ENCODE measurements around the gene WDR37.
"Not testable (repeated sequence)": the region's sequence is repeated elsewhere in the genome, so short reads cannot be mapped to it uniquely, and the experiment has no call there.

Gene WDR37

DNA sequence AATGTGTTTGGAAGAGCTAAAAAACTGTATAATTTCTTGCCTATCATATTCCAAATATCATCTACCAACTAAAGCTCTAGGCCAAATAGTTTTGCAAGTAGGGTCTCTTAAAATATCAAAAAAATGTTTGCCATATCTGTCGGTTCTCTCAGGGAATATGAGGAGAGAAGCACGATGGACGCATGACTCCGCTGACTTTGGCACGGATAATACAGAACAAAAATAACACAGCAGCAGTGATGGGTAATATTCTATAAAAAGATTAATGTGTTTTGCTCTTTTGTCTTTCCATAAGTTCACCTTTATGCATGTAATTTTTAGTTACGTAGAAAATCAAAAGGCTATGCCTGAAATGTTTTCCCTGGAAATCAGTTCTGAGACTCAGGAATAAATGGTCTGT is 29.6 kb upstream of the WDR37 start:
- no peaks in the 10 kb centered on the region for H3K36me3 ChIP-seq (ENCODE audit: insufficient read depth, low read length)
- no peak overlapping the region for H3K4me3 ChIP-seq (ENCODE audit: low read length)
- H2AFZ ChIP-seq (ENCODE audit: low read depth, low read length): no peak overlapping the region
- H3K4me1 ChIP-seq (ENCODE audit: insufficient read depth, low read length): no peaks in the 10 kb centered on the region
- H3K9me3 ChIP-seq (ENCODE audit: low read length): no peaks in the 10 kb centered on the region
- no peaks in the 10 kb centered on the region for H3K27me3 ChIP-seq (ENCODE audit: insufficient read depth, low read length)

DNA sequence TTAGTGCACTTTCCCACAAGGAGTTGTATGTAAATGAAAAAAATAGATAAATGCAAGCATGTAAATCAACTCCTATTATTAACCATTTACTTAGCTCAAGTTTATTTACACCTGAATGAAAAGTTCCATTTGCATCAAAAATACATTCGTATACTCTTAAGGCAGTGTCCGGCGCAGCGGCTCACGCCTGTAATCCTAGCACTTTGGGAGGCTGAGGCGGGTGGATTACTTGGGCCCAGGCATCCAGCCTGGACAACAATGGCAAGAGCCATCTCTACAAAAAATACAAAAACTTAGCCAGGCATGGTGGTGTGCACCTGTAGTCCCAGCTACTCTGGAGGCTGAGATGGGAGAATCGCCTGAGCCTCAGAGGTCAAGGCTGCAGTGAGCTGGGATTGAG is 26.3 kb upstream of the WDR37 start:
- no peaks in the 10 kb centered on the region for H3K27me3 ChIP-seq (ENCODE audit: insufficient read depth, low read length)
- no peak overlapping the region for H2AFZ ChIP-seq (ENCODE audit: low read depth, low read length)
- H3K4me3 ChIP-seq (ENCODE audit: low read length): no peak overlapping the region
- no peaks in the 10 kb centered on the region for H3K36me3 ChIP-seq (ENCODE audit: insufficient read depth, low read length)
- H3K4me1 ChIP-seq (ENCODE audit: insufficient read depth, low read length): no peaks in the 10 kb centered on the region
- H3K9me3 ChIP-seq (ENCODE audit: low read length): no peaks in the 10 kb centered on the region

DNA sequence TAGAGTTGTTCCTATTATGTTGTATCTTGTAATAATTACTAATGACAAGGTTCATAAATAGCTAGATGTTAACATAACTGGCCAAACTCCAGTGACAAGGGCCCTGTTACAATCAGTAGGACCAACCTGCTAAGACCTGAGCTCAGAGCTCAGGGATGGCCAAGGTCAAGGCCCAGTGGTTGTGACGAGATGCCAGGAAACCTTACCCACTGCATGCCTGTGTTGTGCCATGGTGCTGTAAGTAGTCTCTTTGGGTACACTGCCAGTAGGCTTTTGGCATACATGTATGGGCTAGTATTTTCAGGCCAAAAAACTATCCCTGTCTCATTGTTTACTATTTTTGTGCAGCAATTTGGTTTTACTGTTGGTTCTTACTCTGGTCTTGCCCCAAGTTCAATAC is 22.6 kb upstream of the WDR37 start:
- no peaks in the 10 kb centered on the region for H3K27me3 ChIP-seq (ENCODE audit: insufficient read depth, low read length)
- no peaks in the 10 kb centered on the region for H3K9me3 ChIP-seq (ENCODE audit: low read length)
- peaks cover 5% of the 10 kb centered on the region for H3K4me1 ChIP-seq (ENCODE audit: insufficient read depth, low read length)
- H3K36me3 ChIP-seq (ENCODE audit: insufficient read depth, low read length): peaks cover 3% of the 10 kb centered on the region
- no peak overlapping the region for H2AFZ ChIP-seq (ENCODE audit: low read depth, low read length)
- no peak overlapping the region for H3K4me3 ChIP-seq (ENCODE audit: low read length)

DNA sequence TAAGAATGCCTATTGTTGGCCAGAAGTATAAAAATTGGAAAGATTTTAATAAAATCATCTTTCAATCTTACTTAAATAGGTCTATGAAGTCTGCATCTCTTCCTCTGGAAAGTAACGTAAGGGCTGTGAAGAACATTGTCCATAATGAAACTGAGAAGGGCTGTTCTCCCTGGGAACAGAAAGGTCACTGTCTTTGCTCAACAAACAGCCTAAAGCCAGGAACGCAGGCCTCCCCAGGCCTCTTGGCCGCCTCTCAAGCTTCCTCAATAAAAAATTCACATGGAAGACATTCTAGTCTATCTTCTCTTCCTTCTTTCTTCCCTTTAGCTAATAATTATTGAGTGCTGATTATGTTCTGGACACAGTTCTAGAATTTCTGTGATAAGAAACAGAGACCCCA is 21.4 kb upstream of the WDR37 start:
- H3K9me3 ChIP-seq (ENCODE audit: low read length): no peaks in the 10 kb centered on the region
- H3K4me3 ChIP-seq (ENCODE audit: low read length): no peak overlapping the region
- no peaks in the 10 kb centered on the region for H3K27me3 ChIP-seq (ENCODE audit: insufficient read depth, low read length)
- H3K36me3 ChIP-seq (ENCODE audit: insufficient read depth, low read length): peaks cover 8% of the 10 kb centered on the region
- H2AFZ ChIP-seq (ENCODE audit: low read depth, low read length): no peak overlapping the region
- peaks cover 5% of the 10 kb centered on the region for H3K4me1 ChIP-seq (ENCODE audit: insufficient read depth, low read length)

DNA sequence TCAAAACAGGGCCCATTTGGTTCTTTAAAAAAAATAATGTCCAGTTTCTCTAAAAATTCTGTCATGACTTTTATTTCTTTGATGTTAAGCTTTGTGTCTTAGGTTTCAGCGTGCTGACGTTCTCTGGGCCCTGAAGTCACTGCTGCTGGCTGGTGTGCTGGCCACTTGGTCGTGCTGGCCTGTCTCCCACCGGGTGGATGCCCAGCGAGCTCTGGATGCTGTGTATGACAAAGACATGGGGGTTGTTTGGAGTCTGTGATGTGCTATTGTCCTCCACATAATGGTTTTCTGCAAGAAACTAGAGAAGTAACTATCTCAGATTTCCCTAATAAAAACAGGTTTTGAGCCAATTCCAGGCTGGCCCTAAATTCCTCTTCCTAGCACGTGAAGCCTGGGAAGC is 21.0 kb upstream of the WDR37 start:
- Histone ChIP-seq H3K4me3 (ENCODE audit: low read length) (no peak overlapping the region), H3K27me3 (ENCODE audit: insufficient read depth, low read length) (no peaks in the 10 kb centered on the region), H3K9me3 (ENCODE audit: low read length) (no peaks in the 10 kb centered on the region), H2AFZ (ENCODE audit: low read depth, low read length) (no peak overlapping the region), H3K4me1 (ENCODE audit: insufficient read depth, low read length) (peaks cover 5% of the 10 kb centered on the region), H3K36me3 (ENCODE audit: insufficient read depth, low read length) (peaks cover 12% of the 10 kb centered on the region)

DNA sequence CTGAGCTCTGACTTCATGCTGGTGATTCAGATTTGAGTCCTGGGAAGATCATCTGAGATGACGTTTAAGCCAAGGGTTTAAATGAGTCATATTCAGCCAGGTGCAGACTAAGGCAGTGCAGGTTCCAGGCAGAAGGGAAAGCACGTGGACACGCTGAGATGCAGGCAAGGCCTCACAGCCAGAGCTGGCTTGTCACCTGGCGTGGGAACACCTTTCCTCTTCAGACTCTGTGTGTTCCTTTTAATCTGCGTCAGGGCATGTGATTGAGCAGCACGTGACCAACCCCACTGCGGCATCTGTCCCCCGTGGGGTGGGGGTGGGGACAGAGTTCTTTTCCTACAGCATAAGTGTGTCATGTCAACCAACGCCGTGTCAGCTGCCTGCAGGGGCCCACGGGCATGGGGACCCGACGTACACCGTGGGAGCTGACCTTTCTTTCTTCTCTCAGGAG is 19.8 kb upstream of the WDR37 start:
- H3K27me3 ChIP-seq (ENCODE audit: insufficient read depth, low read length): no peaks in the 10 kb centered on the region
- H3K36me3 ChIP-seq (ENCODE audit: insufficient read depth, low read length): peaks cover 24% of the 10 kb centered on the region
- no peak overlapping the region for H2AFZ ChIP-seq (ENCODE audit: low read depth, low read length)
- H3K9me3 ChIP-seq (ENCODE audit: low read length): no peaks in the 10 kb centered on the region
- peaks cover 5% of the 10 kb centered on the region for H3K4me1 ChIP-seq (ENCODE audit: insufficient read depth, low read length)
- H3K4me3 ChIP-seq (ENCODE audit: low read length): no peak overlapping the region

DNA sequence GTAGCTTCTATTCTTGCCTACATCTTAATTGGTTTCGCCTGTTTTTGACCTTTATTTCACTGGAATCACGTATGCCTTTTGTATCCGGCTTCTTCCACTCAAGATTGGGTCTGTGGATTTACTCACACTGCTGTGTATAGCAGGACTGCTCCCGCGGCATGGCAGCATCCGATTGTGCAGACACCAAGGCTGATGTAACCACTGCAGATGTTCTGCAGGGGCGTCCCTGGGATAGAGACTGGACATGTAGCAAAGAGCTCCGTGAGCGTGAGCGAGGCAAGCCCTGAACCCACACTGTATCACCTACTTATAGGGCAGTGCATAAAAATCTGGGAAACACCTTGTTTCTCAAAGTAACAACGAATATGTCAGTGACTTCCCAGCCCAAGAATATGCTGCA is 19.1 kb upstream of the WDR37 start:
- Histone ChIP-seq H3K9me3 (ENCODE audit: low read length) (no peaks in the 10 kb centered on the region), H3K4me3 (ENCODE audit: low read length) (no peak overlapping the region), H3K27me3 (ENCODE audit: insufficient read depth, low read length) (no peaks in the 10 kb centered on the region), H2AFZ (ENCODE audit: low read depth, low read length) (no peak overlapping the region), H3K4me1 (ENCODE audit: insufficient read depth, low read length) (peaks cover 5% of the 10 kb centered on the region), H3K36me3 (ENCODE audit: insufficient read depth, low read length) (peaks cover 30% of the 10 kb centered on the region)

DNA sequence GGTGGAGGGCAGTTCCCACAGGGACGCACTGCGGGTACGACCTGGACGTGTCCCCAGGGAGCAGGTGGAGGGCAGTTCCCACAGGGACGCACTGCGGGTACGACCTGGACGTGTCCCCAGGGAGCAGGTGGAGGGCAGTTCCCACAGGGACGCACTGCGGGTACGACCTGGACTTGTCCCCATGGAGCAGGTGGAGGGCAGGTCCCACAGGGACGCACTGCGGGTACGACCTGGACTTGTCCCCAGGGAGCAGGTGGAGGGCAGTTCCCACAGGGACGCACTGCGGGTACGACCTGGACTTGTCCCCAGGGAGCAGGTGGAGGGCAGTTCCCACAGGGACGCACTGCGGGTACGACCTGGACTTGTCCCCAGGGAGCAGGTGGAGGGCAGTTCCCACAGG is 17.4 kb upstream of the WDR37 start:
- H3K4me1 ChIP-seq (ENCODE audit: insufficient read depth, low read length); H3K9me3 ChIP-seq (ENCODE audit: low read length); H2AFZ ChIP-seq (ENCODE audit: low read depth, low read length); H3K4me3 ChIP-seq (ENCODE audit: low read length); H3K27me3 ChIP-seq (ENCODE audit: insufficient read depth, low read length): not testable (repeated sequence)
- H3K36me3 ChIP-seq (ENCODE audit: insufficient read depth, low read length): peaks cover 47% of the 10 kb centered on the region

DNA sequence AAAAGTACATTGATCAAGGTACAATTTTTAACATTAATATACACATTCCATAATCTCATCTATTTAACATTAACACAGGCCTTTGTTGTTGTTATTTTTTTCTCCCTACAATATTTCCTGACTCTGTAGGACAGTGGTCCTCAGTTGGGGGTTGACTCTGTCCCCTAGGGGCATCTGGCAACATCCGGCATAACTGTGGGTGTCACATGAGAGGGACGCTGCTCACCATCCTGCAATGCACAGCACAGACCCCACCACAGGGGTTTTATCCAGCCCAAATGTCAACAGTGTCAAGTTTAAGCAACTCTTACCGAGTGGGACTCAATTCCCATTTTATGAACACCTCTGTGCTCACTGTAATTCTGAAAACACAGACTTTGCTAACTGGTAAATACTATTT is 16.1 kb upstream of the WDR37 start:
- Histone ChIP-seq H3K9me3 (ENCODE audit: low read length) (no peaks in the 10 kb centered on the region), H3K27me3 (ENCODE audit: insufficient read depth, low read length) (no peaks in the 10 kb centered on the region), H2AFZ (ENCODE audit: low read depth, low read length) (no peak overlapping the region), H3K4me1 (ENCODE audit: insufficient read depth, low read length) (peaks cover 16% of the 10 kb centered on the region), H3K36me3 (ENCODE audit: insufficient read depth, low read length) (peaks cover 61% of the 10 kb centered on the region), H3K4me3 (ENCODE audit: low read length) (no peak overlapping the region)

DNA sequence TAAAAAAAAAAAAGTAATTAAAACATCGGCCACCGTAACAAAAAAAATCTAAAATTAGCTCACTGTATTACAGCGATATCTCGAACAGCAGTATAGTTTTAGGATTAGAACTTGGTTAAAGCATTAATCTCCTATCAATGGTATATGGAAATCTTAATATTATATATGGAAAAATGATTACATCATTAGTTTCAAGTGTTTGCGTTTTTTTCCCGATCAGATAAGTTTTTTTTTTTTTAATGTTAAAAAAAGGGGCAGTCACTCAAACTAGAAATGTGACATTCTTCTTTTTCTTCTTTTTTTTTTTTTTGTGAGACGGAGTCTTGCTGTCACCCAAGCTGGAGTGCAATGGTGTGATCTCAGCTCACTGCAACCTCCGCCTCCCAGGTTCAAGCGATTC is 14.7 kb upstream of the WDR37 start:
- Histone ChIP-seq H3K27me3 (ENCODE audit: insufficient read depth, low read length) (no peaks in the 10 kb centered on the region), H2AFZ (ENCODE audit: low read depth, low read length) (no peak overlapping the region), H3K9me3 (ENCODE audit: low read length) (no peaks in the 10 kb centered on the region), H3K4me3 (ENCODE audit: low read length) (no peak overlapping the region), H3K4me1 (ENCODE audit: insufficient read depth, low read length) (peaks cover 23% of the 10 kb centered on the region), H3K36me3 (ENCODE audit: insufficient read depth, low read length) (peaks cover 72% of the 10 kb centered on the region)

DNA sequence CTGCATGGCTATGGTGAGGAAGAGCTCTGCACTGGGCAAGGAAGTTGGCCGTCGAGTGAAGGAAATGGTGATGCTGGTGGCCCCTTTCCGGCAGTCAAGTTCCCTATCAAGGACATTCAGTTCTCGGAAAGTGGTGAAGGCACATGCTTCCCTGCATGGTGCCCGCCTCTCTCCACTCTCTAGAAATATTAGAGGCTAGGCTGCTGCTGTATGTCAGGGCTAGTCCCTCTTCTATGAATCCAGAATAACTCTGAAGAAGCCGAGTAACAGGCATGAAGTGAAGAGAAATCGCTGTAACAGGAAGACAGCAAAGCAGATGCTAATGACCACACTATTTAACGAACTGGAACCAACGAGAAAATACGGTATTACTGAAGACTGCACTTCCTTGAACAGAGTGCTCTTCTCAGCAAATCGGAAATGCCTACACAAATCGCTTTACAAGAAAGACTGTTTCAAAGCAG is 12.6 kb upstream of the WDR37 start:
- H3K36me3 ChIP-seq (ENCODE audit: insufficient read depth, low read length): peaks cover 70% of the 10 kb centered on the region
- no peaks in the 10 kb centered on the region for H3K27me3 ChIP-seq (ENCODE audit: insufficient read depth, low read length)
- H3K4me1 ChIP-seq (ENCODE audit: insufficient read depth, low read length): peaks cover 26% of the 10 kb centered on the region
- no peaks in the 10 kb centered on the region for H3K9me3 ChIP-seq (ENCODE audit: low read length)
- no peak overlapping the region for H2AFZ ChIP-seq (ENCODE audit: low read depth, low read length)
- no peak overlapping the region for H3K4me3 ChIP-seq (ENCODE audit: low read length)

DNA sequence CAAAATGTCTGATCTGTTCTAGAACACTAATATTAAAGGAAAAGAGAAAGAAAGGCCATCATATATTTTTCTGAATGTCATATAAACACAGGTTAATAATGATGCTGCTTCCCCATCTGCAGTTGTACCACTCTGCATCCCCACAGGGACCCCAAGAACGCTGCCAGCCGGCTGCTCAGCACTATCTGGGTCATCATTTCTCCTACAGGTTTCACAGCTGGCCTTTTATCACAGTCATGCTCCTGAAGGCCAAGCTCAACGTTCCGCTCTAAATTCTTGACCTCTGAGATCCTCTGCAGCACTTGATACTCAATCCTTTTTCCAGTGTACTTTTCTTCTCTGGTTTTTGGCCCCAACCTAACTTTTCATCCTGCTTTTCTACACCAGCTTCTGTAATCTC is 12.0 kb upstream of the WDR37 start:
- H3K27me3 ChIP-seq (ENCODE audit: insufficient read depth, low read length): no peaks in the 10 kb centered on the region
- H3K9me3 ChIP-seq (ENCODE audit: low read length): no peaks in the 10 kb centered on the region
- no peak overlapping the region for H2AFZ ChIP-seq (ENCODE audit: low read depth, low read length)
- no peak overlapping the region for H3K4me3 ChIP-seq (ENCODE audit: low read length)
- H3K4me1 ChIP-seq (ENCODE audit: insufficient read depth, low read length): peaks cover 26% of the 10 kb centered on the region
- peaks cover 70% of the 10 kb centered on the region for H3K36me3 ChIP-seq (ENCODE audit: insufficient read depth, low read length)

DNA sequence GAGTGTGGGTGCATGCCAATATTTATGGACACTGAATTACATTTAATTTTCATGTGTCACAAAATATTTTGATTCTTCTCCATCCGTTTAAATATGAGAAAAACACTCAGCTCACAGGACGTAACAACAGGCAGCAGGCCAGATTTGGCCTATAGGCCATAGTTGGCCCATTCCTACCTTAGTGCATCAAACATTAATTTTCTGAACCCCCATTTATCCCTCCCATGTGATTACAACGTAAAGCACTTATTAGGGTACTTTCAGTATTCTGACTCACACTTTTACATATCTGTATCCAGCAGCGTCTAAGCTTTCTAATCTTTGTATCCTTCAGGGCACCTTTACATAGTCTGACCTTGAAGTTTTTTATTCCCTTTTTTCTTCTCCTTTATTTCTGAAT is 11.2 kb upstream of the WDR37 start:
- H3K4me3 ChIP-seq (ENCODE audit: low read length): no peak overlapping the region
- H3K36me3 ChIP-seq (ENCODE audit: insufficient read depth, low read length): peaks cover 64% of the 10 kb centered on the region
- no peaks in the 10 kb centered on the region for H3K27me3 ChIP-seq (ENCODE audit: insufficient read depth, low read length)
- no peak overlapping the region for H2AFZ ChIP-seq (ENCODE audit: low read depth, low read length)
- peaks cover 26% of the 10 kb centered on the region for H3K4me1 ChIP-seq (ENCODE audit: insufficient read depth, low read length)
- H3K9me3 ChIP-seq (ENCODE audit: low read length): no peaks in the 10 kb centered on the region

DNA sequence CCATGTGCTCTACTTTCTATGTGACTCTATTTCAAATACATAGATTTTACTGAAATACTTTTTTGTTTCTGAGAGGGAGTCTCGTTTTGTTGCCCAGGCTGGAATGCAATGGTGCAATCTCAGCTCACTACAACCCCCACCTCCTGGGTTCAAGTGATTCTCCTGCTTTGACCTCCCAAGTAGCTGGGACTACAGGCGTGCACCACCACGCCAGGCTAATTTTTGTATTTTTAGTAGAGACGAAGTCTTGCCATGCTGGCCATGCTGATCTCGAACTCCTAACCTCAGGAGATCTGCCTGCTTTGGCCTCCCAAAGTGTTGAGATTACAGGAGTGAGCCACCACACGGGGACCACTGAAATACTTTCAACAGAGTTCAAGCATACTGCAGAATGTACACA is 10.8 kb upstream of the WDR37 start:
- peaks cover 59% of the 10 kb centered on the region for H3K36me3 ChIP-seq (ENCODE audit: insufficient read depth, low read length)
- H3K4me3 ChIP-seq (ENCODE audit: low read length): peak overlapping the region; percentile 45
- H3K4me1 ChIP-seq (ENCODE audit: insufficient read depth, low read length): peaks cover 26% of the 10 kb centered on the region

More for the DNA sequence above, 10.8 kb upstream of the WDR37 start:
- no peak overlapping the region for H2AFZ ChIP-seq (ENCODE audit: low read depth, low read length)
- H3K9me3 ChIP-seq (ENCODE audit: low read length): no peaks in the 10 kb centered on the region
- H3K27me3 ChIP-seq (ENCODE audit: insufficient read depth, low read length): no peaks in the 10 kb centered on the region

All from neuron (in vitro differentiated cells).